DND-41 (cell line): ENCODE results near the gene RNF38.
"Not testable (repeated sequence)": the region's sequence is repeated elsewhere in the genome, so short reads cannot be mapped to it uniquely, and the experiment has no call there.

ENCODE experiments used
- ATAC-seq: fragments of 200-7000 bp; cut with Tn5 transposase; 3 replicates; pipeline ENCODE4 v1.9.1; 2021; ENCODE audit warnings: low read depth; ENCODE audit not compliant: insufficient read depth
- DNase-seq: peaks from one replicate; pipeline ENCODE4 v3.0.0-alpha.2; 2020
- H2AFZ ChIP-seq: 2 replicates; pipeline ENCODE4 v1.6.0; 2012; ENCODE audit warnings: low read depth, low read length
- H3K27ac ChIP-seq: 2 replicates; pipeline ENCODE4 v1.5.1; 2012; ENCODE audit warnings: low read length, inconsistent platforms
- H3K27me3 ChIP-seq: fragments of 200-600 bp; sonication (generic); 2 replicates; pipeline ENCODE4 v1.6.0; 2012; ENCODE audit warnings: low read length, mild to moderate bottlenecking, inconsistent platforms; ENCODE audit not compliant: insufficient read depth, poor library complexity
- H3K36me3 ChIP-seq: 2 replicates; pipeline ENCODE4 v1.5.1; 2012; ENCODE audit warnings: low read length, inconsistent platforms; ENCODE audit not compliant: insufficient read depth
- H3K4me1 ChIP-seq: 2 replicates; pipeline ENCODE4 v1.5.1; 2012; ENCODE audit warnings: mild to moderate bottlenecking, low read length; ENCODE audit not compliant: insufficient read depth
- H3K4me2 ChIP-seq: 2 replicates; pipeline ENCODE4 v1.6.0; 2012; ENCODE audit warnings: mild to moderate bottlenecking, moderate library complexity, low read length, inconsistent platforms; ENCODE audit not compliant: insufficient read depth
- H3K4me3 ChIP-seq, 2 experiments: fragments of 200-600 bp in 1 of 2; shearing (Covaris generic) in 1 of 2; 2 replicates each; pipeline ENCODE4 v1.5.1; 2012 to 2016; ENCODE audit warnings: inconsistent platforms in 2 of 2, low read length in 2 of 2, mild to moderate bottlenecking in 2 of 2, low read depth in 1 of 2, moderate library complexity in 1 of 2
- H3K79me2 ChIP-seq: 2 replicates; pipeline ENCODE4 v1.6.0; 2012; ENCODE audit warnings: low read length, inconsistent platforms; ENCODE audit not compliant: insufficient read depth
- H3K9ac ChIP-seq: 2 replicates; pipeline ENCODE4 v1.6.0; 2012; ENCODE audit warnings: low read depth, mild to moderate bottlenecking, inconsistent platforms, low read length, moderate library complexity
- H3K9me3 ChIP-seq: 2 replicates; pipeline ENCODE4 v1.5.1; 2012; ENCODE audit warnings: low read length, moderate library complexity, mild to moderate bottlenecking, inconsistent platforms; ENCODE audit not compliant: insufficient read depth, severe bottlenecking
- H4K20me1 ChIP-seq: 2 replicates; pipeline ENCODE4 v1.6.0; 2012; ENCODE audit warnings: low read length; ENCODE audit not compliant: insufficient read depth
- CTCF ChIP-seq: IDR thresholded peaks from 2 replicates; pipeline ENCODE4 v1.5.1; 2012; ENCODE audit warnings: borderline replicate concordance, low read length, moderate library complexity, mild to moderate bottlenecking; ENCODE audit not compliant: poor library complexity, severe bottlenecking; ENCODE audit errors: extremely low read depth
- EZH2 ChIP-seq: IDR thresholded peaks from 3 replicates; pipeline ENCODE4 v1.6.1; 2012; ENCODE audit warnings: borderline replicate concordance, low read depth, mild to moderate bottlenecking, moderate library complexity, low read length, inconsistent platforms; ENCODE audit not compliant: severe bottlenecking

RNF38 gene

GRCh38 chr9:36322462-36322861 lies 77.6 kb downstream of the RNF38 start:
- Histone ChIP-seq H3K79me2 (no peaks in the 10 kb centered on the region), H3K4me3 (no peak overlapping the region), H4K20me1 (no peaks in the 10 kb centered on the region), H2AFZ (no peak overlapping the region), H3K27ac (no peak overlapping the region), H3K36me3 (no peaks in the 10 kb centered on the region), H3K9ac (no peak overlapping the region), H3K27me3 (no peaks in the 10 kb centered on the region), H3K4me2 (no peak overlapping the region), H3K4me1 (no peaks in the 10 kb centered on the region), H3K9me3 (no peaks in the 10 kb centered on the region)
- ATAC-seq: no peak
- no peak for TF ChIP-seq EZH2
- no peak for TF ChIP-seq CTCF
- no peak for DNase-seq

GRCh38 chr9:36321903-36322302 lies 78.2 kb downstream of the RNF38 start:
- not testable (repeated sequence) for ATAC-seq, H2AFZ ChIP-seq, H3K27ac ChIP-seq, H3K27me3 ChIP-seq, H3K9ac ChIP-seq, H3K4me2 ChIP-seq, H3K9me3 ChIP-seq, H4K20me1 ChIP-seq, H3K4me1 ChIP-seq, H3K36me3 ChIP-seq, H3K79me2 ChIP-seq, H3K4me3 ChIP-seq, DNase-seq

- ATAC-seq: no peak
- TF ChIP-seq CTCF (no peak), EZH2 (no peak)
- Histone ChIP-seq H2AFZ (no peak overlapping the region), H4K20me1 (no peaks in the 10 kb centered on the region), H3K79me2 (no peaks in the 10 kb centered on the region), H3K4me1 (no peaks in the 10 kb centered on the region), H3K9me3 (no peaks in the 10 kb centered on the region), H3K27me3 (no peaks in the 10 kb centered on the region), H3K9ac (no peak overlapping the region), H3K4me2 (no peak overlapping the region), H3K27ac (no peak overlapping the region), H3K36me3 (no peaks in the 10 kb centered on the region), H3K4me3 (no peak overlapping the region)
- DNase-seq: no peak
Observed at GRCh38 chr9:36320466-36320865, 79.6 kb downstream of the RNF38 start.

- Histone ChIP-seq H3K9ac (no peak overlapping the region), H3K79me2 (no peaks in the 10 kb centered on the region), H3K27me3 (no peaks in the 10 kb centered on the region), H3K9me3 (no peaks in the 10 kb centered on the region), H3K36me3 (no peaks in the 10 kb centered on the region), H3K4me3 (no peak overlapping the region), H4K20me1 (no peaks in the 10 kb centered on the region), H3K4me2 (no peak overlapping the region), H3K4me1 (no peaks in the 10 kb centered on the region), H3K27ac (no peak overlapping the region), H2AFZ (no peak overlapping the region)
- DNase-seq: no peak
- TF ChIP-seq EZH2: no peak
- no peak for TF ChIP-seq CTCF
- ATAC-seq: no peak
Observed at GRCh38 chr9:36319806-36320205, 80.3 kb downstream of the RNF38 start.
